Thyroid gland (tissue), 4 donors: ENCODE measurements around the gene SPTBN2.

Experiments
- POLR2A ChIP-seq, 2 donors: fragments of 450-650 bp; IDR thresholded peaks; one replicate each; pipeline ENCODE4 v1.6.1; 2017; ENCODE audit warnings: antibody characterized with exemption in 2 of 2, mild to moderate bottlenecking in 2 of 2, moderate library complexity in 1 of 2
- TF ChIP-seq, protein P1 (sequence below), 6 experiments: fragments of 200-600 bp in 3 of 6; fragments of 450-650 bp in 3 of 6; sonication (generic) in 3 of 6; IDR thresholded peaks; one replicate each; pipeline ENCODE4 v1.5.1; 2016 to 2019; ENCODE audit warnings: antibody characterized with exemption in 6 of 6, mild to moderate bottlenecking in 2 of 6, inconsistent platforms in 1 of 6, moderate library complexity in 1 of 6

DNA sequence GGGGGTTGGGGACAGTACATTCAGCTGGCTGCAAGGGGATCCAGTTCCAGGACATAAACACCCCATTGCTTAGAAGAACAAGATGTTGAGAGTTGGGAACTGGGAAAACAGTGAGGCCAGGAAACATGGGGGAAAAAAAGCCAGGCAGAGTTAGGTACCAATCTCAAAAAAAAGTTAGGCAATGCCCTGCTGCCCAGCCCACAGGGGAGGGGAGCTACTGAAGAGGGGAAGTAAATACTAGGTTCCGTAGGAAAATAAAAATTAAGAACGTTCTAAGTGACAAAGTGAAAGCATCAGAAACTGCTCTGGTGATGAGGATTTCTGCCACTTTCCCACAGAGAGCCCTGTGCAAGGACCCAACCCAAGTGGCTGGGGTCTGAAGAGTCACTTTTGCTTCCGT, 12.0 kb downstream of the SPTBN2 start:
- TF ChIP-seq, protein P1, sequence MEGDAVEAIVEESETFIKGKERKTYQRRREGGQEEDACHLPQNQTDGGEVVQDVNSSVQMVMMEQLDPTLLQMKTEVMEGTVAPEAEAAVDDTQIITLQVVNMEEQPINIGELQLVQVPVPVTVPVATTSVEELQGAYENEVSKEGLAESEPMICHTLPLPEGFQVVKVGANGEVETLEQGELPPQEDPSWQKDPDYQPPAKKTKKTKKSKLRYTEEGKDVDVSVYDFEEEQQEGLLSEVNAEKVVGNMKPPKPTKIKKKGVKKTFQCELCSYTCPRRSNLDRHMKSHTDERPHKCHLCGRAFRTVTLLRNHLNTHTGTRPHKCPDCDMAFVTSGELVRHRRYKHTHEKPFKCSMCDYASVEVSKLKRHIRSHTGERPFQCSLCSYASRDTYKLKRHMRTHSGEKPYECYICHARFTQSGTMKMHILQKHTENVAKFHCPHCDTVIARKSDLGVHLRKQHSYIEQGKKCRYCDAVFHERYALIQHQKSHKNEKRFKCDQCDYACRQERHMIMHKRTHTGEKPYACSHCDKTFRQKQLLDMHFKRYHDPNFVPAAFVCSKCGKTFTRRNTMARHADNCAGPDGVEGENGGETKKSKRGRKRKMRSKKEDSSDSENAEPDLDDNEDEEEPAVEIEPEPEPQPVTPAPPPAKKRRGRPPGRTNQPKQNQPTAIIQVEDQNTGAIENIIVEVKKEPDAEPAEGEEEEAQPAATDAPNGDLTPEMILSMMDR (IDR thresholded peaks at IDR 0.05), result no peak
- no peak for TF ChIP-seq POLR2A (IDR thresholded peaks at IDR 0.05)
